SK-N-MC (cell line): ENCODE data around the gene TAF7.
"Not testable (repeated sequence)": the region's sequence is repeated elsewhere in the genome, so short reads cannot be mapped to it uniquely, and the experiment has no call there.

Experiments
- DNase-seq: peaks from one replicate; pipeline ENCODE4 v3.0.0-alpha.2; 2011; ENCODE audit warnings: low read depth, low spot score
- H3K27ac ChIP-seq: fragments of 200-600 bp; sonication (generic); 2 replicates; pipeline ENCODE4 v1.5.1; 2016; ENCODE audit warnings: mixed run types
- H3K36me3 ChIP-seq: fragments of 200-600 bp; sonication (generic); 2 replicates; pipeline ENCODE4 v1.6.1; 2017; ENCODE audit warnings: antibody characterized with exemption, low read length, mixed read lengths; ENCODE audit not compliant: insufficient read depth
- H3K4me3 ChIP-seq: fragments of 200-600 bp; sonication (generic); 2 replicates; pipeline ENCODE4 v1.5.1; 2016
- H3K9ac ChIP-seq: fragments of 200-600 bp; sonication (generic); 2 replicates; pipeline ENCODE4 v1.8.0; 2017; ENCODE audit warnings: mixed run types, mixed read lengths; ENCODE audit not compliant: insufficient read length
- H3K9me3 ChIP-seq: fragments of 200-600 bp; sonication (generic); 2 replicates; pipeline ENCODE4 v1.6.1; 2017; ENCODE audit warnings: low read depth, mild to moderate bottlenecking, antibody characterized with exemption, low read length, moderate library complexity, mixed read lengths
- EZH2 ChIP-seq: fragments of 200-600 bp; sonication (generic); IDR thresholded peaks from one replicate; pipeline ENCODE4 v1.6.1; 2017; ENCODE audit warnings: antibody characterized with exemption
- FOXP2 ChIP-seq: optimal IDR thresholded peaks from 2 replicates; pipeline ENCODE3; 2011; ENCODE audit warnings: mild to moderate bottlenecking, moderate library complexity; ENCODE audit not compliant: insufficient read depth; ENCODE audit errors: extremely low read length, control extremely low read depth
- POLR2AphosphoS5 ChIP-seq: IDR thresholded peaks from 2 replicates; pipeline ENCODE4 v1.6.1; 2012; ENCODE audit warnings: mild to moderate bottlenecking, low read depth, low read length, borderline replicate concordance

TAF7 gene

DNA sequence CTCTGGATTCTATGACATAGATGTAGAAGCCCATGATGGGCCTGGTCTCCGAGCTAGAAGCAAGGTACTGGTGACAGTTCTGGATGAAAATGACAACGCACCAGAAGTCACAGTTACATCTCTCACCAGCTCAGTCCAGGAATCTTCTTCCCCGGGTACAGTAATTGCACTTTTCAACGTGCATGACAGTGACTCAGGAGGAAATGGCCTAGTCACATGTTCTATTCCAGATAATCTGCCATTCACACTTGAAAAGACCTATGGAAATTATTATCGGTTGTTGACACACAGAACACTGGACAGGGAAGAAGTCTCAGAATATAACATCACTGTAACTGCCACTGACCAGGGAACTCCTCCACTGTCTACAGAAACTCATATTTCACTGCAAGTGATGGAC is 35.5 kb upstream of the TAF7 start:
- Histone ChIP-seq H3K4me3 (no peak overlapping the region), H3K9ac (no peak overlapping the region), H3K36me3 (no peaks in the 10 kb centered on the region), H3K9me3 (no peaks in the 10 kb centered on the region; the same call in 1 of the 2 replicates), H3K27ac (no peak overlapping the region)
- DNase-seq = no peak
- TF ChIP-seq POLR2AphosphoS5 (no peak), EZH2 (no peak), FOXP2 (no peak)

DNA sequence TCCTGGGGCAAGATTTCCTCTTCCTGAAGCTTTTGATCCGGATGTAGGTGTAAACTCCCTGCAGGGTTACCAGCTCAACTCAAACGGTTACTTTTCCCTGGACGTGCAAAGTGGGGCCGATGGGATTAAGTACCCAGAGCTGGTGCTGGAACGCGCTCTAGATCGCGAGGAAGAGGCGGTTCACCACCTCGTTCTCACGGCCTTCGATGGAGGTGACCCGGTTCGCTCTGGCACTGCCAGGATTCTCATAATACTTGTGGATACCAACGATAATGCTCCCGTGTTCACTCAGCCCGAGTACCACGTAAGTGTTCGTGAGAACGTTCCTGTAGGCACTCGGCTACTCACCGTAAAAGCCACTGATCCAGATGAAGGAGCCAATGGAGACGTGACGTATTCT is 35.1 kb upstream of the TAF7 start:
- no peak for DNase-seq
- TF ChIP-seq EZH2 = no peak
- TF ChIP-seq FOXP2 = no peak
- TF ChIP-seq POLR2AphosphoS5 = no peak
- no peaks in the 10 kb centered on the region; the same call in 1 of the 2 replicates for H3K9me3 ChIP-seq
- no peak overlapping the region for H3K4me3 ChIP-seq
- no peak overlapping the region for H3K9ac ChIP-seq
- no peak overlapping the region for H3K27ac ChIP-seq
- H3K36me3 ChIP-seq = no peaks in the 10 kb centered on the region

DNA sequence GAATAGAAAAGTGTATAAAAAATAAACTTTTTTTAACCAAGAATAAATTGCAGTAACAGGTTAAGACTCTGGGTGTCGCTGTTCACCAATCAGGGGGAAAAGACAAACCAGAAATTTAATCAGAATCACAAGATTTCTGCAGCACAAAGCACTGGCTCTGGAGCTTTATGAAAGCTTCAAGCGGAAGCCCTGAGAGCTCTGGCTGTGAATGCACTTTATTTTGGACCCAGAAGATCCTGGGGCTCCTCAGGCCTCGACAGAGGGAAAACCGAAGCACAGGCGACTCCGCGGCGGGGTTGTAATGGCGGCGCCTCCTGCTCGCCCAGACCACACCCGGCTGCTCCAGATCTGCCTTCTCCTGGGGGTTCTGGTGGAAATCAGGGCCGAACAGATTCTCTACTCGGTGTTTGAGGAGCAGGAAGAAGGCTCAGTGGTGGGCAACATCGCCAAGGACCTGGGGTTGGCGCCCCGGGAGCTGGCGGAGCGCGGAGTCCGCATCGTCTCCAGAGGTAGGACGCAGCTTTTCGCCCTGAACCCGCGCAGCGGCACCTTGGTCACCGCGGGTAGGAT is 34.4 kb upstream of the TAF7 start, which contains the start of gene PCDHGA4:
TSS of gene PCDHGA4 (plus strand) at position 122 of the 570 bp plus-strand sequence. CDS start at position 209, 87 bp downstream.
- H3K36me3 ChIP-seq = no peaks in the 10 kb centered on the region
- H3K9ac ChIP-seq = no peak within 1 kb of the TSS
- TF ChIP-seq POLR2AphosphoS5 = no peak
- TF ChIP-seq FOXP2 = no peak
- TF ChIP-seq EZH2 = no peak
- H3K27ac ChIP-seq = no peak within 1 kb of the TSS
- DNase-seq = no peak
- no peak within 1 kb of the TSS for H3K4me3 ChIP-seq
- no peaks in the 10 kb centered on the region; the same call in 1 of the 2 replicates for H3K9me3 ChIP-seq

DNA sequence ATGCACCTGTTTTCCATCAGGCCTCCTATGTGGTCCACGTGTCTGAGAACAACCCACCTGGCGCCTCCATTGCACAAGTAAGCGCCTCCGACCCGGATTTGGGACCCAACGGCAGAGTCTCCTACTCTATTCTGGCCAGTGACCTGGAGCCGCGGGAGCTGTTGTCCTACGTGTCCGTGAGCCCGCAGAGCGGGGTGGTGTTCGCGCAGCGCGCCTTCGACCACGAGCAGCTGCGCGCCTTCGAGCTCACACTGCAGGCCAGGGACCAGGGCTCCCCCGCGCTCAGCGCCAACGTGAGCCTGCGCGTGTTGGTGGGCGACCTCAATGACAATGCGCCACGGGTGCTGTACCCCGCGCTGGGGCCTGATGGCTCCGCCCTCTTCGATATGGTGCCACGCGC is 31.0 kb upstream of the TAF7 start:
- no peaks in the 10 kb centered on the region; the same call in 1 of the 2 replicates for H3K9me3 ChIP-seq

DNA sequence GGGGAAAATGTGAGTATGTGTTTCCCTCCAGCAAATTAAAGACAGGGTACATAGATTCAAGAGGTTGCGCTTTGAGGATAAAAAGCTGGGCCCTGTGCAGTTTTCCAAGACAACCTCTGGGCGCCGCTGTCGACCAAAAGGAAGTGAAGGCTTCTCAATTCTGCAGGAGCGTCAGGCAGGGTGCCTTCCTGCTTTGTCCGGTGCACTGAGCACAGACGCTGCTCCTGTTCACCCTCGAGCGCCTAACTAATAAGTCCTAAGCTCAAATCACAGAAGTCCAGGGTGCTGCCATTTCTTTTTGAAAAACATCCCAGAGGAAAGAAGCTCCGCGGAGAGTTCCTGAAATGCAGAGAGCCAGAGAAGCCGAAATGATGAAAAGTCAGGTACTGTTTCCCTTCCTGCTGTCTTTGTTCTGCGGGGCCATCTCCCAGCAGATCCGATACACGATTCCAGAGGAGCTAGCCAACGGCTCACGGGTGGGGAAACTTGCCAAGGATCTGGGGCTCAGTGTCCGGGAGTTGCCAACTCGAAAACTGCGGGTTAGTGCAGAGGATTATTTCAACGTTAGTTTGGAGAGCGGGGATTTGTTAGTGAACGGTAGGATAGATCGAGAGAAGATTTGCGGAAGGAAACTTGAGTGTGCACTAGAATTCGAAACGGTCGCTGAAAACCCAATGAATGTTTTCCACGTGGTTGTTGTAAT is 29.5 kb upstream of the TAF7 start, which contains the start of gene PCDHGB1:
TSS of gene PCDHGB1 (plus strand) at position 183 of the 703 bp plus-strand sequence. CDS start at position 345, 162 bp downstream.
- no peak for DNase-seq
- Histone ChIP-seq H3K36me3 (no peaks in the 10 kb centered on the region), H3K4me3 (peak within 1 kb of the TSS; percentile 21; the same call in 1 of the 2 replicates), H3K27ac (no peak within 1 kb of the TSS), H3K9me3 (no peaks in the 10 kb centered on the region; the same call in 1 of the 2 replicates), H3K9ac (no peak within 1 kb of the TSS)
- TF ChIP-seq FOXP2 = no peak
- TF ChIP-seq POLR2AphosphoS5 = no peak
- no peak for TF ChIP-seq EZH2

More for the DNA sequence above, 31.0 kb upstream of the TAF7 start:
- TF ChIP-seq FOXP2 (no peak), POLR2AphosphoS5 (no peak), EZH2 (no peak)
- no peak for DNase-seq
- H3K9ac ChIP-seq = no peak overlapping the region
- no peaks in the 10 kb centered on the region for H3K36me3 ChIP-seq
- no peak overlapping the region for H3K27ac ChIP-seq
- no peak overlapping the region for H3K4me3 ChIP-seq

DNA sequence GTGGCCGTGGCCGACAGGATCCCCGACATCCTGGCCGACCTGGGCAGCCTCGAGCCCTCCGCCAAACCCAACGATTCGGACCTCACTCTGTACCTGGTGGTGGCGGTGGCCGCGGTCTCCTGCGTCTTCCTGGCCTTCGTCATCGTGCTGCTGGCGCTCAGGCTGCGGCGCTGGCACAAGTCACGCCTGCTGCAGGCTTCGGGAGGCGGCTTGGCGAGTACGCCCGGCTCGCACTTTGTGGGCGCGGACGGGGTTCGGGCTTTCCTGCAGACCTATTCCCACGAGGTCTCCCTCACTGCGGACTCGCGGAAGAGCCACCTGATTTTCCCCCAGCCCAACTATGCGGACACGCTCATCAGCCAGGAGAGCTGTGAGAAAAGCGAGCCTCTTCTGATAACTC is 25.4 kb upstream of the TAF7 start:
- not testable (repeated sequence) for H3K27ac ChIP-seq, H3K36me3 ChIP-seq

DNA sequence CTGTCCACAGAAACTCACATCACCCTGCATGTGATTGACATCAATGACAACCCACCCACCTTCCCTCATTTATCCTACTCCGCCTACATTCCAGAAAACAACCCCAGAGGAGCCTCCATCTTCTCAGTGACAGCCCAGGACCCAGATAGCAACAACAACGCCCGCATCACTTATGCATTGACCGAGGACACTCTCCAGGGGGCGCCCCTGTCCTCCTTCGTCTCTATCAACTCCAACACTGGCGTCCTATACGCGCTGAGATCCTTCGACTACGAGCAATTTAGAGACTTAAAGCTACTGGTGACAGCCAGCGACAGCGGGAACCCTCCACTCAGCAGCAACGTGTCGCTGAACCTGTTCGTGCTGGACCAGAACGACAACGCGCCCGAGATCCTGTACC is 24.7 kb upstream of the TAF7 start:
- Histone ChIP-seq H3K27ac (no peak overlapping the region), H3K9ac (no peak overlapping the region), H3K36me3 (no peaks in the 10 kb centered on the region), H3K4me3 (no peak overlapping the region), H3K9me3 (no peaks in the 10 kb centered on the region)
- DNase-seq = no peak
- TF ChIP-seq EZH2 (no peak), POLR2AphosphoS5 (no peak)

More for the DNA sequence above, 25.4 kb upstream of the TAF7 start:
- not testable (repeated sequence) for H3K4me3 ChIP-seq, DNase-seq, H3K9ac ChIP-seq, H3K9me3 ChIP-seq

DNA sequence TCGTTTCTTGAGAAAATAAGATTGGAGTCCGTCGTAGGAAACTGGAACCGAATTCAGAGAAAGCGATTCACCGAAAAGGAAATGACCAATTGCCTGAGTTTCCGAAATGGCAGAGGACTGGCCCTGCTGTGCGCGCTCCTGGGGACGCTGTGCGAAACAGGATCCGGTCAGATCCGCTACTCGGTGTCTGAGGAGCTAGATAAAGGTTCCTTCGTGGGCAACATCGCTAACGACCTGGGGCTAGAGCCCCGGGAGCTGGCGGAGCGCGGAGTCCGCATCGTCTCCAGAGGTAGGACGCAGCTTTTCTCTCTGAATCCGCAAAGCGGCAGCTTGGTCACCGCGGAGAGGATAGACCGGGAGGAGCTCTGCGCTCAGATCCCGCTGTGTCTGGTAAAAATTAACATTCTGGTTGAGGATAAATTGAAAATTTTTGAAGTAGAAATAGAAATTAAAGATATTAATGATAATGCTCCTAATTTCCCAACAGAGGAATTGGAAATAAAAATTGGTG is 23.4 kb upstream of the TAF7 start:
- no peak for DNase-seq
- H3K36me3 ChIP-seq = no peaks in the 10 kb centered on the region
- H3K9ac ChIP-seq = no peak overlapping the region
- H3K4me3 ChIP-seq = no peak overlapping the region
- H3K27ac ChIP-seq = no peak overlapping the region
- H3K9me3 ChIP-seq = no peaks in the 10 kb centered on the region
- TF ChIP-seq EZH2 = no peak
- TF ChIP-seq FOXP2 = no peak
- no peak for TF ChIP-seq POLR2AphosphoS5
